ENCODE data around the gene SSH2. TPM values are rescaled to one million over a fixed set of nuclear protein-coding genes. Genes with fewer than 3 reads are reported as not detected.

SSH2 gene
- total RNA-seq, 1 donor from 2014 or later: 10.7 TPM

GRCh38 chr17:29630630-29631193 lies 299.3 kb downstream of the SSH2 start:
- DNase-seq (ENCODE audit: low read depth in 2 of 2): no peak

GRCh38 chr17:29629839-29630238 lies 300.2 kb downstream of the SSH2 start:
- no peak for DNase-seq (ENCODE audit: low read depth in 2 of 2)

- DNase-seq (ENCODE audit: low read depth in 2 of 2): no peak
Observed at GRCh38 chr17:29628644-29629043, 301.4 kb downstream of the SSH2 start.

GRCh38 chr17:29627951-29628350 lies 302.1 kb downstream of the SSH2 start:
- DNase-seq (ENCODE audit: low read depth in 2 of 2): no peak

GRCh38 chr17:29625037-29625750 lies 304.8 kb downstream of the SSH2 start:
- peak in 1 of 2 donors; percentile 46 for DNase-seq (ENCODE audit: low read depth in 2 of 2)

- no peak for DNase-seq (ENCODE audit: low read depth in 2 of 2)
Observed at GRCh38 chr17:29624586-29624985, 305.4 kb downstream of the SSH2 start.

- no peak for DNase-seq (ENCODE audit: low read depth in 2 of 2)
Observed at GRCh38 chr17:29623283-29623647, 306.8 kb downstream of the SSH2 start.

GRCh38 chr17:29622337-29623282 lies 307.4 kb downstream of the SSH2 start, which contains the start of gene CORO6:
TSS of gene CORO6 (minus strand) at chr17:29622912. CDS start at chr17:29621421, 1,491 bp downstream.
- peak; percentile 39 to 55 for DNase-seq (ENCODE audit: low read depth in 2 of 2)

GRCh38 chr17:29621751-29622194 lies 308.3 kb downstream of the SSH2 start:
- no peak for DNase-seq (ENCODE audit: low read depth in 2 of 2)

GRCh38 chr17:29620779-29621500 lies 309.1 kb downstream of the SSH2 start:
- no peak for DNase-seq (ENCODE audit: low read depth in 2 of 2)

GRCh38 chr17:29620271-29620670 lies 309.8 kb downstream of the SSH2 start:
- DNase-seq (ENCODE audit: low read depth in 2 of 2): no peak

GRCh38 chr17:29619251-29619650 lies 310.8 kb downstream of the SSH2 start:
- peak; percentile 41 to 53 for DNase-seq (ENCODE audit: low read depth in 2 of 2)

- DNase-seq (ENCODE audit: low read depth in 2 of 2): no peak
Observed at GRCh38 chr17:29618272-29619065, 311.6 kb downstream of the SSH2 start.

GRCh38 chr17:29617481-29618271 lies 312.4 kb downstream of the SSH2 start:
- DNase-seq (ENCODE audit: low read depth in 2 of 2): peak; percentile 61 to 72

GRCh38 chr17:29617125-29617480 lies 312.9 kb downstream of the SSH2 start:
- peak; percentile 86 to 93 for DNase-seq (ENCODE audit: low read depth in 2 of 2)

GRCh38 chr17:29616300-29617048 lies 313.6 kb downstream of the SSH2 start:
- DNase-seq (ENCODE audit: low read depth in 2 of 2): no peak

- DNase-seq (ENCODE audit: low read depth in 2 of 2): peak; percentile 87 to 90
Observed at GRCh38 chr17:29615492-29616299, 314.3 kb downstream of the SSH2 start.

- DNase-seq (ENCODE audit: low read depth in 2 of 2): no peak
Observed at GRCh38 chr17:29615048-29615385, 315.0 kb downstream of the SSH2 start.
